ELF-1 (cell line): ENCODE data around the gene COL6A2.
A peak's percentile ranks its signal among the peaks of the same experiment; 100 is the strongest.
"Not testable (repeated sequence)": the region's sequence is repeated elsewhere in the genome, so short reads cannot be mapped to it uniquely, and the experiment has no call there.

Source experiments
- DNase-seq: peaks from one replicate; pipeline ENCODE4 v3.0.0-alpha.2; 2016; ENCODE audit warnings: low read depth, low spot score

The COL6A2 gene

DNA sequence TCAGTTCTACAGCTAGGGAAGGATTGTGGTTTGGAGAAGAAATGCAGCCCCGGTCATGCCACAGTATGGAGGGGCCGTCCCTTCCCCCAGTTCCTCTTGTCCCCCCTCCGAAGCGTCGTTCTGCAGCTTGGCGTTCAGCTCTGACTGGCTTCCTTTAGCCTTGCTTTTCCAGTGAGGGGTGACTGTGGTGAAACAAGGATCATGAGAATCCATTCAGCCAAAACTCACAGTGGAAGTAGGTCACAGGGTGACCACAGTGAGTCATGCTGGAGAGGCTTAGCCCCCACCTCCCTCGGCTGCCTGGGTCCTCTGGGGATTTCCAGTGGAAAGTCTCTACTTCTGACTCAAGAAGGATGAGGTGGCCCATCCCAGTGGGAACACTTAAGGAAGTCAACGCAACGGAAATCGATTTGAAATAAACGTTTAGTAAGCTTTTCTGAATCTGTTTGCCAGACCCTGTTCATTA is 37.3 kb upstream of the COL6A2 start:
- DNase-seq = no peak

DNA sequence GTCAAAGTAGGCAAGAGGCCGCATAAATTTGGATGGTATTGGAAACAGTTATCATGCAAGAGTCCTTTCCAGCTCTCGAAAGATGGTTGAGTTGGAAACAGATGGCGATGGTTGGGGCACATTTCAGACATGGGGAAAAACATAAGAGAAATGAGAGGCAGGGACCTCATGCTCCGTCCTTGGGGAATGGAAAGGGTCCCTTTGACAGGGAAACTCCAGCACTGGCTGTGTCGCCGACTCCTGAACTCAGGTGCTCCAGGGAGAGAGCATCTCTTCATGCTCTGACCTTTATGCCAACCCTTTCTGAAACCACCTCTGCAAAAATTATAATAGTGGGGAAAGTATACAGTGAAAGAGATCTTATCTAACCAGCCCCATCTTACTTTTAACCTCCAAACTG is 36.8 kb upstream of the COL6A2 start:
- DNase-seq = no peak

DNA sequence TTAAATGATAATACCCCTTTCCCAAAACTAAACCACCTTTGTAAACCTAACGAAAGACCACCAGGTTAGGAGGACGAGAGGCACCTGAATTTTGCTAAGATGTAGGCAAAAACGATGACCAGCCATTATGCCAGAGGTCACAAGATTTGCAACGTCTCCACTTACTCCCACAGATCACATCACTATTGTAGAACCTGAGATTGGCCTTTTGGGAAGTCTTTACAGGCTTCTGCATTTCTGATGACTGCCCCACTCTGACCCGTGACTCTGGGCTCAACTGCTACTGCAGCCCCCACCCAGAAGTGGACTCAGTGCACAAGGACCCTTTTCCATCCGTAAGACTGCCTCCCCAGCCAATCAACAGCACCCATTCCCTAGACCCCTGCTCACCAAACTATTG is 36.4 kb upstream of the COL6A2 start:
- DNase-seq = no peak

DNA sequence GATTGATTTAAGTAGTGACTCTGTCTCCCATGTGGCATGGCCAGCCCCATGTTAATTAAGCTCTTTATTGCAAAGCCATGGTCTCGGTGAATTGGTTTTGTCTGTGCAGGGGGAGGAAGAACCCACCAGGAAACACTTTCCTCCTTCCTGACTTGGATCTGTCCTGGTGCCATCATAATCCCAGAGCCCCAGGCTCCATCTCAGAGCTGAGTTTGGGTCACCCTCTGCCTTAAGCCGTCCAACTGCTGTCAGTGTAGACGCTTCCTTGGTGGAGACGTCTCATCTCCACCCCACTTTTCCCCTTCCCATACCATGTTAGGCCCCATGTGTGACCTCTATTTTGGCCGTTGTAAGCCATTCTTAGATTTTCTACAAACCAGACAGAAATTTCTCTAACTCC is 36.0 kb upstream of the COL6A2 start:
- DNase-seq = no peak

DNA sequence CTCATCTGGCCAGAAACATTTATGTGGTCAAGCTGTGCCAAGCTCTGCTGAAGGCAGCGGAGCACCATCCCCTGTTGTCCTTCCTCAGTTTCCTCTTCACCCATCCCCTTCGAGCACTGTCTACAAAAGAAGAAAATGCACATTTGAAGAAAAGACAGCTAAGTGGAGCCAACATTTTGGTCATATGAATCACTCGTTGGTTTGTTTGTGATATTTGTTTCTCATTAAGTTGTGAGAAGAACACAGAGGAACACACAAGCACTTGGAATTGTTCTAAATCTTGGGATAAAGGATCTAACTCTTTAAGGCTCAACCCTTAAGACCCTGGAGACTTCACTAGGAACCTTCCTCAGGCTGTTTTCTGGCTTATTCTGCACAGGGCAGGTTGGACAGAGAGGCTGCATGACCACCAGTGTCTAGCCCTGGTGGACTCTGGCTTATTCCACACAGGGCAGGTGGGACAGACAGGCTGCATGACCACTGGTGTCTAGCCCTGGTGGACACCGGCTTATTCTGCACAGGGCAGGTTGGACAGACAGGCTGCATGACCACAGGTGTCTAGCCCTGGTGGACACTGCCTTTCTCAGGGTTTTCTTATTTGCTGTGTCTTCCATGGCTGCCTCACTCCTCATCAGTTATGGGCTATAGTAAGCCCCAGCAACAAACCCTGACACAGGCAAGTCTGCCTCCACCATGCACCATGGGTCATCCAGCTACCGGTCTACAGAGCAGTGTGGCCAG is 35.3 kb upstream of the COL6A2 start:
- DNase-seq = no peak

DNA sequence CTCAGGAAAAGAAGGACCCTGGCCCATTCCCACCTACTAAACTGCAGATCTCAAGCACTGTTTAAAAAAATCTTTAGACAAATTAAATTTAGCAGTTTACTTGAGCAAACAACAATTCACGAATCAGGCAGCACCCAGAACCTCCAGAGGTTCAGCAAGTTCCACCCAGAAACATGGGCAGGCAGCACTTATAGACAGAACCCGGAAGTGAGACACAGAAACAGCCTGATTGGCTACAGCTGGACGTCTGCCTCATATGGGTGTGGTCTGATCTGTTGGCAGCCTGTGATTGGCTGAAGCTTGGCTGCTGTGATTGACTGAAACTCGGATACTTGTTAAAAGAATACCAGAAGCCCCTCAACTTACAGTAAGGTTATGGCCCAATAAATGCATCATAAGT is 34.7 kb upstream of the COL6A2 start:
- DNase-seq = no peak

DNA sequence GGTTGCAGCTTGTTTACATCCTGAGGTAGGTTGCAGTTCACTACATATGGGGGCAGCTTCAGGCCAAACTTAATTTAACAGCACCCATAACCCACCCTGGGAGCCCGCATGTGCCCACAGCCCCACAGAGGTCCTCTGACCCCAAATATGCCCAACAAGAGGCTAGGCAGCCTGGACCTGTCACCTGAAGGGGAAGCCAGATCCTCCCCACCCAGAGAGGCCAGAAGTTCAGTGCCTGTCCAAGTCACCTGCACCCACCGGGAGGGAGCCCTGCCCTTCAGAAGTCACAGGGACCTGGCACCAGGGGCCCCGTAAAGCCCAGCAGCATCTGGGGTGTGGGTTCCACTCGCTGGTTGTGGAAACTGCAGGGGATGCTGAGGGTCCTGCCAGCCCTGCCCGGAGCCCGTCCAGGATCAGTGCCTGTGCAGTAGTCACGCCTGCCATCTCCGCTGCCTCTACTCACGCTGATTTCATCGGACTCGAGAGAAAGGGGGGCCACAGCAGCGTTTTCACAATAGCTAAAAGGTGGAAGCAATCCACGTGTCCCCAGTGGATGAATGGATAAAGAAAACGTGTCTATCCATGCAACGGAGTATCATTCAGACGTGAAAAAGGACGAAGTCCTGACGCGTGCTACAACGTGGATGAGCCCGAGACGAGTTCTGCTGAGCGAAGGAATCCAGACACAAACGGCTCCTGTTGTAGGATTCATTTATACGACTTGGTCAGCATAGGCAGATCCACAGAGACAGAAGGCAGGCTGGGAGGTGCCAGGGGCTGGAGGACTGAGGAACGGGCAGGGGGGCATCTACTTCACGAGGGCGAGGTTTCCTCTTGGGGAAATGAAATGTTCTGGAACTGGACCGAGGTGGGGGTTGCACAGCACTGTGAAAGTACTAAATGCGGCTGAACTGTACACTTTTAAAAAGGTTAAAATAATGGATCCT is 33.9 kb upstream of the COL6A2 start:
- no peak for DNase-seq

DNA sequence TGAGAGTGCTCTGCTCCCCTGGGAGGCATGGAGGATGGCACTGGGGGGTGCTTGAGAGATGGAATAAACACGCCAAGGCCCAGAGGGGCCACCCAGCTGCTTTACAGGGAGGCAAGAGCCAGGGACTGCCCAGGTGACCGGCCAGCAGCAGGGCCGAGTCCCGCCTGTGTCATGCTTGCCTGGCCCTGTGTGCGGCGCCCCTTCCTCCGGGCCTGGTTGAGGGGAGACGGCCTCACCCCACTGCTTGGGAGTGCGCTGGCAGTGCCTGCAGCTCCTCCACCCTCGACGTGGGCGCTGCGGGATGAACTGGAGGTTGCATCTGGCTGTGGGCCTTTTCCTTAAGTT is 33.1 kb upstream of the COL6A2 start:
- DNase-seq = no peak

DNA sequence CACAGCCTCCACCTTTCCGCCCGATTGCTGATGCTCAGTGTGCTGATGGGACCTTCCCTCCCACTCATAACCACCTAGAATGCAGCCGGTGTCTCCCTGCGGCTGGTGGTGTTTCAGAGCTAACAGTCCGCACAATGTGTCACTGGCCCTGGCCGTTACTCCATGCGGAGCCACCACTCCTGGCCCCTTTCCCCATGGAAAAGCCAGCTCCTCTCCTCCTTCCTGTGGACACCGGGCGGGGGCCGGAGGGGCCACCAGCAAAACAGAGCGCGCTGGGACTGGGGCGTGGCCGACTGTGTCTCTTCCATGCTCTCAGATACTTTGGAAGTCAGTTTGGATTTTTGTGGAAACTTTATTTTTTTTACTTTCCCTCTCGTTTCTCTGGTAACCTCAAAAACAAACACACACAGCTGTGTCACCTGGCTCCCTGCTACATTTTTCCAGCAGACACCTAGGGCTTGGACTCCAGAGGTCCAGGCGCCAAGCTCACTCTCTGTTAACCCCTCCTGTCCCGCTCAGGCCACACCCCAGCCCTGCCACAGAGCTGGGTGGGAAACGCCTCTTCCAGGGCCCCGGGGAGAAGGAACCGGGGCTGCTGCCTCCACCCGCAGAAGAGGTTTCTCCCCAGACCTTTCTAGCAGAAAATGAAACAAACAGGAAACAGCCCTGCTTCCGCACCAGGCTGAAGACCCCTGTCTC is 32.5 kb upstream of the COL6A2 start:
- no peak for DNase-seq

DNA sequence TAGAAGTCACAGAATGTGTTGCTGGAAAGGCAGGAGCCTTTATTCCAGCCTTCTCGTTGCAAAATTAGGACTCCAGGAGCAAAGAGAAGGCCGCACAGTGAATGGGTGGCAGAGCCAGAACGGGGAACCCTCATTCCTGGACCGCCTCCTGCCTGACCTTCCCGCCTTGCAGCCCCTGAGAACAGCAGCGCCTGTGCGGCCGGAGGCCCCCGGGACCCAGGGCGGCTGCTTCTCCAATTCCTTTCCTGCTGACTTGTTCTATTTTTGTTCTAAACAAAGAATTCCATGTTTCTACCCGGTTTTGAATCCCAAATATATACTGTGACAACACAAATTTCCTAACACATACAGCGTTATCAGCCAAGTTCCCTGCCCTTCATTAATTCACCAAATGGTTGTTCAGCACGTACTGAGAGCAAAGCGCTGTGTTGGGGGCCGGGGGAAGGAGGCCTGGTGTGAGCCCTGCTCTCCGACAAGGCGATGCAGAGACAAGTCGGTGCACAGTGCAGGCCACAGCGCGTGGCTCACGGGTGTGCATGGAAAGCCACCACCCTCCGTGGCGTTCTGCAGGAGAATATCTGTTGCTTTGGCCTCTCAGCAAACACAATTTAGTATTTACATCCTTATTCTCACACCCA is 31.9 kb upstream of the COL6A2 start:
- DNase-seq = no peak

DNA sequence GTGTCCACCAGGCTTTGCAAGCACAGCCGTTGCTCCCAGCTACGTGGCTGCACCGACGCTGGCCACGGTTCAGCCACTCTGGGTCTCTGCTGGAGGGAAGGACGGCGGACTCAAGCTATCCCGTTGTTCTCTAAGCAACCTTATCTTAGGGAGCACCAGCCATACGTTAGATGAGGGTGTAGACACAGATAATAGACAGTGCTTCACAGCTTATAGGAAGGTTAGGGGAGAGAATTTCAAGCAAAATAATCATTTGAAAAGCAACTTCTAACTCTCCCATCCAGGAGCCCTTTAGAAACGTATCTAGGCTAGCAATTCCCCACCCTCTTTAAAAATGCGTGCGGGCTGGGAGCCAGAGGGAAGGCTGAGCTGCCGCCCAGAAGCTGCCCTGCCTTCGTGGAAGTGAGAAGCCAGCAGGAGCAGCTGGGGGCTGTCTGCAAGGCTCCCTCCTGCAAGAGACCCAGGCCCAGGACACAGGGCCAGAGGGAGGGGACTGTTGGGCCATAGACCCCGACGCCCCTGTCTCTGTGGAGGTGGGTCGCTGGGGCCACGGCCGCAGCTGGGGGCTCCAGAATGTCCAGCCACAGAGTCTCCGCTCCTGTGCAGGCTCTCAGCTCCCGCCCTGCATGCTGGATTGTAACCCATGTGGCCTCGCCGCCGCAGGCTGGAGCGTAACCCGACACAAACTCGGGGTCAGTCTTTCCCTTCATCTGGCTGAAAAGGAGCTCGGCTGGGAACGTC is 31.2 kb upstream of the COL6A2 start:
- DNase-seq = peak; percentile 45

DNA sequence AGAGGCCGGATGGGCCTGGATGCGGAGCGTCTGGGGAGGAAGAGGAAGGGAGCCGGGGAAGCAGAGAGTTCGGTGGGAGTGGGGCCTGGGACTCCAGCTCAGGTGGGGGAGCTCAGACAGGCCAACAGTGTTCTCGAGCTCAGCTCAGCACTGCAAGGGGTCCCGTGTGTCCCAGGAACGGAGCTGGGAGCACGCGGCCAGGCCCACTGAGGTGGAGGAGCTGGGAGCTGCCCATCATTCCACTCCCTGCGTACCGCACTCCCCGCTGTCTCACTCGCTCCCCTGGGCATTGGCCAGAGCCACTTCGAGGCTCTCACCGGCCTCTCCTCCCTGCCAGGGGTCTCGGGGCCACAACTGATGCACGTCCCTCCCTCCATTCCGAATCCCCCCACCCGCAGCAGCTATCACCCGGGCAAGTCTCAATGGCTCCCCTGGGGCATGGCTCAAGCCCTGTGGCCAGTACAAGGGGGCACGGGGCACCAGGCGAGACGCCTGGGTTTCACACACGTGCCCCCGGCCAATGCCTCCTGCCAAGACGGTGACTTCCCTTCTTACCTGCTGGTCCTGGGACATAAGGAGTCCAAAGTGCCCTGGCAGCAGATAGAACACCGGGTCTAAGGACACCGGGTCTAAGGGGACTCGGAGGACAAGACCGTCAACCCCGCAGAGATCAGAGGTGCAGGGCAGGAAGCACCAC is 30.3 kb upstream of the COL6A2 start:
- DNase-seq = no peak

DNA sequence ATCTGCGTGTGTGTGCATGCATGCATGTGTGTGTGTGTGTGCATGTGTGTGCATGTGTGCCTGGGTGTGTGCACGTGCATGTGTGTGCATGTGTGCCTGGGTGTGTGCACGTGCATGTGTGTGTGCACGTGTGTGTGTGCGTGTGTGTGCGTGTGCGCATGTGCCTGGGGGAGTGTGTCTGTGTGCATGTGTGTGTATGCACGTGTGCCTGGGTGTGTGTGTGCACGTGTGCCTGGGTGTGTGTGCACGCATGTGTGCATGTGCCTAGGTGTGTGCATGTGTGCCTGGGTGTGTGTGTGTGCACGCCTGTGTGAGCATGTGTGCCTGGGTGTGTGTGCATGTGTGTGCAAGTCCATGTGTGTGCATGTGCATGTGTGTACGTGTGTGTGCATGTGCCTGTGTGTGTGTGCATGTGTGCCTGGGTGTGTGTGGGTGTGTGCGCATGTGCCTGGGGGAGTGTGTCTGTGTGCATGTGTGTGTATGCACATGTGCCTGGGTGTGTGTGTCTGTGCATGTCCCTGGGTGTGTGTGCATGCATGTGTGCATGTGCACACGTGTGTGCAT is 29.3 kb upstream of the COL6A2 start:
- DNase-seq = no peak

DNA sequence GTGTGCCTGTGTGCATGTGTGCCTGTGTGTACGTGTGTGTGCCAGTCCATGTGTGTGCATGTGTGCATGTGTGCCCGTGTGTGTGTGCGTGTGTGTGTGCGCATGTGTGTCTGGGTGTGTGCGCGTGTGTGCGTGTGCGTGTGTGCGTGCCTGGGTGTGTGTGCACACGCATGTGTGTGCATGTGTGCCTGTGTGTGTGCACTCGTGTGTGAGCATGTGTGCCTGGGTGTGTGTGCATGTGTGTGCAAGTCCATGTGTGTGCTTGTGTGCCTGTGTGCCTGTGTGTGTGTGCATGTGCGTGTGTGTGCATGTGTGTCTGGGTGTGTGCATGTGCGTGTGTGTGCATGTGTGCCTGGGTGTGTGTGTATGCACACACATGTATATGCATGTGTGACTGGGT is 28.7 kb upstream of the COL6A2 start:
- no peak for DNase-seq

DNA sequence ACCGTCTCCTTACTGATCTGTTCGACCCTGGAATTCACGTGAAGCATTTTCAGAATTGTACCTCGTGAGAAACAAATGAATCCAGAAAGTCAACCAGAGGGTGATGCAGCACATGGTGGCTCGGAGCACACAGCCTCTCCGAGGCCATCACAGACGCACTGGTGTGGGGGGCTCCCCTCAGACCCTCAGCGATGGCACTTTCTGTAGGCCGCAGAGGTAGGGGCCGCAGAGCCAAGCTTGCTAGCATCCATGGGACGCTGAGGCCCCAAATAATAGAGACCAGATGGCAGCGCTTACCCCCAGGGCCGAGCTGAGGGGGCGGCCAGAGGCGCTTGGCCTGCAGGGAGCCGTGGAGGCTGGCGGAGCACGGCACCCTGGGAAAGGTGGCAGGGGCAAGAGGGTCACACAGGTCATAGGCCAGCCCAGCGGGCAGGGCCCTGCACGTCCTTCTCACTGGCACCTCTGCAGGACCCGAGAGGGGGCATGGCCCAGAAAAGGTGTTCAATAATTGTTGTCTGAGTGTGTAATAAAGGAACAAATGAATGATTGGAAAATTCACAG is 28.1 kb upstream of the COL6A2 start:
- no peak for DNase-seq

DNA sequence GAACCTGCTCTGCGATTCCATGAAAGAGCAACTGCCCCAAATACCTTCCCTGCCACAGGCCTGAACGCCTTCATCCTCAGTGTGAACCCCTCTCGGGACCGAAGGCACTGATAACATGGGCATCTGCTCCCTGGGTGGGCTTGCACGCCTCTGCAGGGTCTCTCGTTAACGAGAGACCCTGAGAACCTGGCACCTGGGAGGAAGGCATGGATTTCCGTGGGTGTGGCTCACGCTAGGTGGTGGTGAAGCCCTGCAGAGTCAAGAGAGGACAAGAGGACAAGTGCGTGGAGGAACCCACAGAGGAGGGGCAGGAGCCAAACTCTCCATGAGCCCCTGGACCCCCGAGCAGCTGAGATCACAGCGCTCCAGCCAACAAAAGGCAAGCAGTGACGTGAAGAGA is 26.8 kb upstream of the COL6A2 start:
- DNase-seq = no peak

DNA sequence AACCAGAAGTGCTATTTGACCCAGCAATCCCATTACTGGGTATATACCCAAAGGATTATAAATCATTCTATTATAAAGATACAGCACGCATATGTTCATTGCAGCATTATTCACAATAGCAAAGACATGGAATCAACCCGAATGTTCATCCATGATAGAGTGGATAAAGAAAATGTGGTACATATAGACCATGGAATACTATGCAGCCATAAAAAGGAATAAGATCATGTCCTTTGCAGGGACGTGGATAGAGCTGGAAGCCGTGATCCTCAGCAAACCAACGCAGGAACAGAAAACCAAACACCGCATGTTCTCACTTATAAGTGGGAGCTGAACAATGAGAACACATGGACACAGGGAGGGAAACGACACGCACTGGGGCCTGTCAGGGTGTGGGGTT is 21.2 kb upstream of the COL6A2 start:
- not testable (repeated sequence) for DNase-seq

DNA sequence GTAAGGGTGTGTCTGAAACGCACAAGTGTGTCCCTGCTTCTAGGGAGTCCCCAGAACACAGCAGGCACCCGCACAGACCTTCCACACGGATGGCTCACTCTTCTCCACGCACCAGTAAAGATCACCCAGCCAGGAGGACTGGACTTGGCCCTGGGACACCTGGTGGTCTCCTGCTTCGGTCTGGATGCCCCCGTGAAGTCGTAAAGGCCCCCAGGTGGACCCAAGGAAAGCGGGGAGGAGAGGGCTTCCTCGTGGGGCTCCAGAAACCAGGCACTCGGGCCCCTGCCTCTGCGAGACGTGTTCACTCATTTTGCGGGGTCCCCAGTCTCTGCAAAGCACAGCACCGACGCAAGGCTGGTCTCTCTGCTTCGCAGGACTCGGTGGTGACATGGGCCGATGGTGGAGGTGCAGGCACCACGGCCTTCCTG is 20.2 kb upstream of the COL6A2 start:
- DNase-seq = no peak

DNA sequence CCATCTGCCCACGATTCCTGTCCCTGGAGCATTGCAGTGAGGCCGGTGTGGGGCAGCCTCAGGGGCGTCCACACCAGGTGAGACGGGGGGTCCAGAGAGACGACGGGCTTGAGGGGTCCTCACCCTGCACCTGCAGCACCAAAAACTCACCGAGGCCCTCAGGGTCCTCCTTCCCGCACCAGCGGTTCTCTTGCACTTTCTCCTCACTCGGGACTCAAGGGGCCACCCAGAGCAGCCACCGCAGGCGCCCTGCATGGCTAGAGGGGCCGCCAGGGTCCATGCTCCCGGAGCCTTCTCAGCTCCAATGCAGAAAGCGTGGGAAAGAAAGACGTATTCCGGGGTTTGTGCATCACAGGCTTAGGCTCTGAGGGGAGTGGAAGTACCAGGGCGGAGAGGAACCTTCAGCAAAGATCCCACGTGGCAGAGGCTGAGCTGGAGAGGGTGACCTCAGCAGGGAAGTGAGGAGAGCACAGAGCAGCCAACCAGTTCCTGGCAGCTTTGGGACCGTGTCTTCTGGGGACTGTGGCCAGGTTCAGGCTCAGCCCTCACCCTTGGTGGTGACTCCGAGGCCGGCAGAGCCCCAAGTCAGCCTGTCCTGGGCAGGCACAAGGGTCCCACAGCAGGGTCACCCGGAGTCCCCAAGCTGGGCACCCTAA is 19.5 kb upstream of the COL6A2 start:
- DNase-seq = no peak
